Endothelial cell of umbilical vein (primary cell): Measurements from ENCODE around the gene EID3. TPM values are rescaled to one million over a fixed set of nuclear protein-coding genes. Genes with fewer than 3 reads are reported as not detected.

Experiments
- BruUV-seq: library from RNA; stranded (reverse); fragments of 400-500 nt; replicated peaks from 2 replicates; lab custom pipeline; 2021; lab: Mats Ljungman, UMichigan
- CTCF ChIA-PET: fragments of 300-600, 350-600 bp; sonication (Branson Sonifier 250); formaldehyde crosslinking; loops from one replicate; lab custom pipeline; 2021; ENCODE audit warnings: antibody characterized with exemption, inconsistent platforms; lab: Charles Lee
- POLR2A ChIA-PET: fragments of 300-600, 350-600 bp; sonication (Branson Sonifier 250); formaldehyde crosslinking; loops from one replicate; lab custom pipeline; 2021; ENCODE audit warnings: antibody characterized with exemption, inconsistent platforms; lab: Charles Lee
- DNase-seq: peaks from one replicate; pipeline ENCODE4 v3.0.0-alpha.2; 2011; ENCODE audit warnings: low read depth, low spot score
- FAIRE-seq: peaks from 2 replicates; lab custom pipeline; 2011; peaks lifted over from hg19 to GRCh38; lab: Jason Lieb, UNC
- H2AFZ ChIP-seq: 2 replicates; pipeline ENCODE4 v1.6.0; 2012; ENCODE audit warnings: low read depth, low read length, control low read depth, inconsistent platforms
- H3K27ac ChIP-seq: 2 replicates; pipeline ENCODE4 v1.5.1; 2011; ENCODE audit warnings: low read depth, mild to moderate bottlenecking, control low read depth, low read length, moderate library complexity; ENCODE audit not compliant: insufficient read depth
- H3K27me3 ChIP-seq, 2 experiments: 2 replicates each; pipeline versions ENCODE4 v1.6.0 to v1.6.1; 2011; ENCODE audit warnings: low read length in 2 of 2, mixed read lengths in 1 of 2; ENCODE audit not compliant: control insufficient read depth in 2 of 2, insufficient read depth in 2 of 2
- H3K36me3 ChIP-seq, 2 experiments: 2 replicates in 1 of 2; 3 replicates in 1 of 2; pipeline ENCODE4 v1.5.1; 2011; ENCODE audit warnings: low read length in 2 of 2, mild to moderate bottlenecking in 1 of 2, moderate library complexity in 1 of 2; ENCODE audit not compliant: control insufficient read depth in 2 of 2, insufficient read depth in 2 of 2; ENCODE audit errors: extremely low read depth in 1 of 2
- H3K4me1 ChIP-seq: 3 replicates; pipeline ENCODE4 v1.5.1; 2011; ENCODE audit warnings: mild to moderate bottlenecking, low read length; ENCODE audit not compliant: control insufficient read depth, insufficient read depth; ENCODE audit errors: extremely low read depth
- H3K4me2 ChIP-seq: 2 replicates; pipeline ENCODE4 v1.6.1; 2011; ENCODE audit warnings: low read length, control low read depth, mixed read lengths; ENCODE audit not compliant: insufficient read depth
- H3K4me3 ChIP-seq, 3 experiments: fragments of 200-600 bp in 1 of 3; sonication (generic), shearing (Covaris generic) in 1 of 3; replicated peaks in 1 of 3; 2 replicates each; pipeline ENCODE4 v1.5.1; 2011 to 2016; ENCODE audit warnings: control low read depth in 3 of 3, low read length in 3 of 3, mild to moderate bottlenecking in 2 of 3, inconsistent platforms in 1 of 3, low read depth in 1 of 3, moderate library complexity in 1 of 3; ENCODE audit not compliant: insufficient read depth in 1 of 3
- H3K79me2 ChIP-seq: 2 replicates; pipeline ENCODE4 v1.6.0; 2012; ENCODE audit warnings: low read length, inconsistent platforms; ENCODE audit not compliant: control insufficient read depth, insufficient read depth
- H3K9ac ChIP-seq: replicated peaks from 2 replicates; pipeline ENCODE3; 2011; ENCODE audit warnings: low read length, control low read depth; ENCODE audit not compliant: insufficient read depth; ENCODE audit errors: extremely low read depth
- H3K9me1 ChIP-seq: replicated peaks from 3 replicates; pipeline ENCODE4 v1.6.0; 2011; ENCODE audit warnings: mild to moderate bottlenecking, low read length; ENCODE audit not compliant: control insufficient read depth, insufficient read depth; ENCODE audit errors: extremely low read depth
- H3K9me3 ChIP-seq: replicated peaks from 2 replicates; pipeline ENCODE4 v1.5.1; 2012; ENCODE audit warnings: low read length, inconsistent platforms; ENCODE audit not compliant: control insufficient read depth, insufficient read depth
- H4K20me1 ChIP-seq: replicated peaks from 2 replicates; pipeline ENCODE3; 2011; ENCODE audit warnings: mild to moderate bottlenecking, low read length; ENCODE audit not compliant: control insufficient read depth, insufficient read depth; ENCODE audit errors: extremely low read depth
- EZH2 ChIP-seq: IDR thresholded peaks from 2 replicates; pipeline ENCODE4 v1.6.1; 2012; ENCODE audit warnings: borderline replicate concordance, low read depth, mild to moderate bottlenecking, moderate library complexity, low read length, inconsistent platforms; ENCODE audit not compliant: severe bottlenecking
- FOS ChIP-seq: IDR thresholded peaks from 2 replicates; pipeline ENCODE4 v1.6.1; 2011; ENCODE audit warnings: mild to moderate bottlenecking, low read length, moderate library complexity, borderline replicate concordance; ENCODE audit not compliant: insufficient read depth
- GATA2 ChIP-seq: IDR thresholded peaks from 2 replicates; pipeline ENCODE4 v1.7.0; 2011; ENCODE audit warnings: low read depth, mild to moderate bottlenecking, moderate library complexity, mixed read lengths, low read length; ENCODE audit not compliant: insufficient read length, insufficient read depth
- MAX ChIP-seq: IDR thresholded peaks from 2 replicates; pipeline ENCODE4 v1.6.1; 2011; ENCODE audit not compliant: insufficient read depth, insufficient read length
- MYC ChIP-seq: IDR thresholded peaks from one replicate; pipeline ENCODE4 v1.6.1; 2011; ENCODE audit warnings: mild to moderate bottlenecking, low read depth, low read length
- POLR2A ChIP-seq: IDR thresholded peaks from 2 replicates; pipeline ENCODE4 v1.6.1; 2012; ENCODE audit warnings: low read depth, mild to moderate bottlenecking, control low read depth, low read length
- POLR2AphosphoS5 ChIP-seq: IDR thresholded peaks from 2 replicates; pipeline ENCODE4 v1.6.1; 2012; ENCODE audit warnings: low read depth, mild to moderate bottlenecking, control low read depth, low read length, moderate library complexity; ENCODE audit not compliant: insufficient read depth
- dilution Hi-C: fragments of 300-500 bp; cut with MboI; formaldehyde crosslinking; loops from one replicate; pipeline ENCODE4 v1.15.0; 2019; ENCODE audit warnings: low sequenced_read_pairs; ENCODE audit not compliant: extremely low pct_ligation_motif_present
- intact Hi-C: fragments of 100-400 bp; cut with micrococcal nuclease; formaldehyde crosslinking; loops from one replicate; pipeline ENCODE4 v1.10.0; 2022
- polyA plus RNA-seq, 4 experiments: library from polyadenylated mRNA; depleted of rRNA in 3 of 4; stranded (reverse) in 3 of 4; unstranded in 1 of 4; fragments of >200 nt; gene quantifications; 2 replicates each; pipeline versions ENCODE4 v1.2.1 to v1.2.3, GENCODE V29; 2011 to 2012; ENCODE audit warnings: missing spikeins in 1 of 4
- total RNA-seq: library from RNA; stranded (reverse); gene quantifications from 2 replicates; pipeline ENCODE4 v1.2.3, GENCODE V29; 2021

The EID3 gene
- total and polyA plus RNA-seq, 2 donors (not counting 3 experiments of a cell fraction or from before 2014, with no cell fraction given): 1.5 to 14.5 TPM

- H3K4me3 ChIP-seq: no peak overlapping the region
- ChIA-PET CTCF (no interaction called here), POLR2A (no interaction called here)
- no peak overlapping the region for H3K4me2 ChIP-seq
- H3K79me2 ChIP-seq: peaks cover 55% of the 10 kb centered on the region
- no peaks in the 10 kb centered on the region for H3K27me3 ChIP-seq
- H3K9me3 ChIP-seq: no peaks in the 10 kb centered on the region
- H3K36me3 ChIP-seq: peaks cover 18 to 49% of the 10 kb centered on the region in 2 experiments
- no TSS peak for BruUV-seq
- intact Hi-C loops (no loop called here), dilution Hi-C loops (no loop called here)
- no peak overlapping the region for H2AFZ ChIP-seq
- H3K9me1 ChIP-seq: no peaks in the 10 kb centered on the region
- H3K9ac ChIP-seq: no peak overlapping the region
- H4K20me1 ChIP-seq: peaks cover 3% of the 10 kb centered on the region
- H3K27ac ChIP-seq: no peak overlapping the region
- H3K4me1 ChIP-seq: no peaks in the 10 kb centered on the region
- DNase-seq (no peak), FAIRE-seq (no peak)
- no peak for TF ChIP-seq POLR2AphosphoS5
- TF ChIP-seq MAX: no peak
- no peak for TF ChIP-seq EZH2
Observed at GRCh38 chr12:104328790-104329189, 25.3 kb downstream of the EID3 start.

- Histone ChIP-seq H3K36me3 (peaks cover 22 to 53% of the 10 kb centered on the region in 2 experiments), H3K27me3 (no peaks in the 10 kb centered on the region), H3K9me1 (no peaks in the 10 kb centered on the region), H3K79me2 (peaks cover 59% of the 10 kb centered on the region), H3K9me3 (no peaks in the 10 kb centered on the region), H3K4me1 (no peaks in the 10 kb centered on the region), H4K20me1 (peaks cover 3% of the 10 kb centered on the region), H2AFZ (no peak overlapping the region), H3K4me3 (no peak overlapping the region), H3K4me2 (no peak overlapping the region), H3K9ac (no peak overlapping the region), H3K27ac (no peak overlapping the region)
- DNase-seq: no peak
- peak; percentile 33 for TF ChIP-seq POLR2A
- peak; percentile 15 for TF ChIP-seq POLR2AphosphoS5
- no peak for TF ChIP-seq FOS
- no peak for TF ChIP-seq GATA2
- no peak for TF ChIP-seq MYC
- intact Hi-C loops: no loop called here
- dilution Hi-C loops: no loop called here
- CTCF ChIA-PET: interaction anchor here (0.8 kb wide), 1 partner anchor 10 kb away, joined by 3 read pairs; no protein-coding TSS in a partner anchor
- no TSS peak for BruUV-seq
- no peak for FAIRE-seq
- POLR2A ChIA-PET: interaction anchor here (0.7 kb wide), 1 partner anchor 26 kb away, joined by 3 read pairs; the partner anchor contains the start of gene EID3
Observed at GRCh38 chr12:104329707-104330532, 26.4 kb downstream of the EID3 start.
